Amniotic stem cell (primary cell): ENCODE results near the gene BAIAP2.

Experiments used
- DNase-seq: peaks from one replicate; lab custom pipeline; 2025; lab: John Stamatoyannopoulos, UW

BAIAP2 gene, protein sequence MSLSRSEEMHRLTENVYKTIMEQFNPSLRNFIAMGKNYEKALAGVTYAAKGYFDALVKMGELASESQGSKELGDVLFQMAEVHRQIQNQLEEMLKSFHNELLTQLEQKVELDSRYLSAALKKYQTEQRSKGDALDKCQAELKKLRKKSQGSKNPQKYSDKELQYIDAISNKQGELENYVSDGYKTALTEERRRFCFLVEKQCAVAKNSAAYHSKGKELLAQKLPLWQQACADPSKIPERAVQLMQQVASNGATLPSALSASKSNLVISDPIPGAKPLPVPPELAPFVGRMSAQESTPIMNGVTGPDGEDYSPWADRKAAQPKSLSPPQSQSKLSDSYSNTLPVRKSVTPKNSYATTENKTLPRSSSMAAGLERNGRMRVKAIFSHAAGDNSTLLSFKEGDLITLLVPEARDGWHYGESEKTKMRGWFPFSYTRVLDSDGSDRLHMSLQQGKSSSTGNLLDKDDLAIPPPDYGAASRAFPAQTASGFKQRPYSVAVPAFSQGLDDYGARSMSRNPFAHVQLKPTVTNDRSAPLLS

GRCh38 chr17:81034779-81035520 lies at the start of gene BAIAP2:
Gene BAIAP2, plus strand, starts transcription at chr17:81035151. Its CDS starts 104 bp downstream, at chr17:81035255.
- DNase-seq = peak; percentile 92

- DNase-seq = no peak
Measured at GRCh38 chr17:80986046-80986445, 48.9 kb upstream of the BAIAP2 start.

GRCh38 chr17:80986816-80987475 lies 48.0 kb upstream of the BAIAP2 start:
- DNase-seq = no peak

DNA sequence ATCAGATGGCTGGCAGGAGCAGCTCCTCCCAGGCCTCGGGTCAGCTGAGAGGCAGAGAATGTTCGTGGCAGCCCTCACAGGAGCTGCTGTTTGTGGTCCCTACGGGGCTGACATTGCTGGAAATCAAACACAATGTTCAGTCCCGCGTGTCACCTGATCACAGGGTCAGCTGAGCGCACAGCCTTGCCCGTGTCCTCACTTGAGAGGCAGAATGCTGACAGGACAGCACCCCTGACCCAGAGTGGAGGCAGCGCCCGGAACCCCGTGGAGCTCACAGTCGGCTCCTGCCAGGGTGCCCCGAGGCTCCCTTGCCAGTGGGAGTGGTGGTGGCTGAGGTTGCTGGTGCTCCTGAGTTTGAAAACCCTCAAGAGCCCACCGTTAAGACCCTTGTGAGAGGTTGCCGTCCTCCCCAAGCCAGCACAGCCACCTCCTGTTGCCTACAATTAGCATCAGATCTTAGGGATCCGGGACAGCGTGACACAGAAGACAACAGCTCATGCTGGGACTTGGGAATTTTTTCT lies 47.0 kb upstream of the BAIAP2 start:
- DNase-seq = no peak

DNA sequence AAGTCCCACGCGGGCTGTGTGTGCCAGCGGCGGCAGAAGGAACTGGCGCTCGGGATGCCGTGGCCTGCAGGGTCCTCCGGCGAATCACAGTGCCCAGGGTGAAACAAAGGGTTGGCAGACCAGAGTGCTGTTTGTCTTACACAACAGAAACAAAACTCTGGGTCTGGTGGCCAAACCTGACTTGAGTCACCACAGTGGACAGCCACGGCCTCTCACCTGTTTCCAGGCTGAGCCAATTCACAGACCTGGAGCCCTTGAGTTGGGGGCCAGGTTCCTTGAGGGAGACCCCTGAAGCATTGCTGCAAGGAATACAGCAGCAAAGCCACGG lies 45.4 kb upstream of the BAIAP2 start:
- no peak for DNase-seq

- DNase-seq = no peak
Measured at GRCh38 chr17:80990921-80991644, 43.9 kb upstream of the BAIAP2 start.

DNA sequence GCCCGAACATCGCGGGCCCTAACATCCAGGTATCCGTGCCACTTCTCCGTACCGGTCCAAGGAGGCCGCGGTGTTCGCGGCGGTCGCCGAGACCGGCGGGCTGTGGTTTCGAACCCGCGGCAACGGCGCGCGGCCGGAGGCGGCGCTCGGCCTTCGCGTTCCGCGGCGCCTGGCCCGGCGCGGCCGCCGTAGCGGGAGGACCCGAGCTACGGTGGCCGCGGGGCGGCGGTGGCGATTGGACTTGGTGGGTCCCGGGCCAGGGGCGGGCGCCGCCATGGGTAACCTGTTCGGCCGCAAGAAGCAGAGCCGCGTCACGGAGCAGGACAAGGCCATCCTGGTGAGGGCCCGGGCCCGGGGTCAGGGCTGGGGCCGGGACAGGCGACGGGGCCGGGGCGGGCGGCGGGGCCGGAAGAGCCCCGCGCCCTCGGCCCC lies 43.3 kb upstream of the BAIAP2 start, which contains the start of gene CHMP6:
Gene CHMP6 (plus strand): TSS at position 197 of the 432 bp plus-strand sequence. CDS start 78 bp downstream, at position 275.
- peak; percentile 21 for DNase-seq

DNA sequence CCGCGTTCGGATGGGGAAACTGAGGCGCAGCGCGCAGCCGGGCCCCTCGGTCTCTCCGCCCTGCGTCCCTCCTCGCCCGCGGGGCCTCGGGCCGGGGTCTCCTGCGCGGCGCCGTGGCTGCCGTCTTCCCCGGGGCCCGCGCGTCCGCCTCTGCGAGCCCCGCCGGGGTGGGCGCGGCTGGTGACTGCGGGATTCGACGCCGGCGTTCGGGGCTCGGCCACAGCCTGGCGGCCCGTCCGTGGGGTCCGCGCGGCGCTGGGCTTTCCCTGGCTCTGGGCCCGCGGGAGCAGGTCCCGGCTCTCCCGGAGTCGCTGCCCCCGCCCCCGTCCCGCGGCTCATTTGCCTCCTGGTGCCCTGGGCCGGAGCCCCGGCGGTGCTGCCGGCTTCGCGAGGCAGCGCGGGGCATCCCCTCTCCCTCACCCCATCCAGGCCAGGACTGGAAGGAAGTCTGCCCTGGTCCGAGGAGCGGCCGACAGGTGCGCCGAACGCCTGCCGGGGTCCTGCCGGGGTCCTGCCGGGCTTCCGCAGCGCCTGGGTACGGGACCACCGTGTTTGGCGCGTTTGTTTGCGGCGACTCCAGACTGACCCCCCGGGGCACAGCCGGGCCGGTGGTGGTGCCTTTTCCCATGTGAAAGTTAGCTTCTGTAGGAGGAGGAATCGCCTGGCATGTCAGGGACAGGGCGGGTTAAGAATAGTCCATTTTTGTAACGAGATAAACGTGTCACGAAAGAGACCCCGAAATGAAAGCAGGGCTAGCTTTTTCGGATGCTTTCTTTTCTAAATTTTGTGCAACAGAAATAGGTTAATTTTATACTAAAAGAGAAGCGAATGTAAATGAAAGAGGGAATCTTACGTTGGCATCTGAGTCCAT lies 42.6 kb upstream of the BAIAP2 start:
- DNase-seq = no peak

- DNase-seq = no peak
Measured at GRCh38 chr17:80992948-80993624, 41.9 kb upstream of the BAIAP2 start.

DNA sequence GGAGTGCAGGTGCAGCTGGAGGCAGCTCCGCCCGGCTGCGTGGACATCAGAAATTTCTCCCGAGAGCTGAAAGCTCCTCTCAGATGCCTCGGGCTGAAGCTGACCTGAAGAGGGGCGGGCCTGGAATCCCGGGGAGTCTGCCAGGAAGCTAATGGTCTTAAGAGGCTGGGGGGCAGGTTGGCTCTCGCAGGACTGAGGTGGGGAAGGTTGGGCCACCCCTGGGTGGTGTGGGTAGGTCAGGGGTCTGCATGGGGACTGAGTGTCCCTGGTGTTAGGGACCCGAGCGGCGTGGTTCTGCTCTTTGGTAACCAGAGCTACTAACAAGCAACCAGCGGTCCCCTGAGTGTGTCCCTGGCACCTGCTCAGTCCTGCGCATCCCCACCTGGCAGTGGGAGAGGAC lies 39.8 kb upstream of the BAIAP2 start:
- no peak for DNase-seq

- no peak for DNase-seq
Measured at GRCh38 chr17:80996422-80997305, 38.3 kb upstream of the BAIAP2 start.

GRCh38 chr17:80997424-80998117 lies 37.4 kb upstream of the BAIAP2 start:
- DNase-seq = no peak

DNA sequence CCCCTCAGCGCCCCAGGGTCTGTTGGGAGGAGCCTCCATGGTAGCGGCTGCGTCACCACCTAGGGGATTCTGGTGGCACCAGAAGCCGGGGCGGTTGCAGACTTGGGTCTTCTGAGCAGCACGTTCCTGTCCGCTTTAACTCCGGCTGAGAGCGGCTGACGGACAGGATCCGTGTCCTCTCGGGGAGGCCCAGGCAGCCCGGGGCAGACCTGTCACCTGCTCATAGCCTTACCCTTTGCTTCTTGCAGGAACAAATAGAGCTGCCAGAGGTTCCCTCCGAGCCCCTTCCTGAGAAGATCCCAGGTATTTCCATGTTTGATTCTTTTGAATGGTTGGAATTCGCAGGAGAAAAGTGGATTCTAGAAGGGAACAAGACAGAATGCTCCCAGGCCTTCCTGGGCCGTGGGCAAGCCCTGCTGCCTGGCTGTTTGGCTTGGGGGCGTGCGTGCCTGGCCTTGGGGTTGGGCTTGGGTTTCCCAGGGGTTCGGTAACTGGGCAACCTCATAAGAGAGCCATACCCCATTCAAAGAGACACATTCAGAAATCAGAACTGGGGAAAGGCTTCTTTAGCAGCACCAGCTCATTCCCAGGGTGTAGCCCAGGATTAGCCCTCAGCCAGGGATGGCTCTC lies 36.7 kb upstream of the BAIAP2 start:
- DNase-seq = no peak

GRCh38 chr17:80998748-80999535 lies 36.0 kb upstream of the BAIAP2 start:
- DNase-seq = no peak

DNA sequence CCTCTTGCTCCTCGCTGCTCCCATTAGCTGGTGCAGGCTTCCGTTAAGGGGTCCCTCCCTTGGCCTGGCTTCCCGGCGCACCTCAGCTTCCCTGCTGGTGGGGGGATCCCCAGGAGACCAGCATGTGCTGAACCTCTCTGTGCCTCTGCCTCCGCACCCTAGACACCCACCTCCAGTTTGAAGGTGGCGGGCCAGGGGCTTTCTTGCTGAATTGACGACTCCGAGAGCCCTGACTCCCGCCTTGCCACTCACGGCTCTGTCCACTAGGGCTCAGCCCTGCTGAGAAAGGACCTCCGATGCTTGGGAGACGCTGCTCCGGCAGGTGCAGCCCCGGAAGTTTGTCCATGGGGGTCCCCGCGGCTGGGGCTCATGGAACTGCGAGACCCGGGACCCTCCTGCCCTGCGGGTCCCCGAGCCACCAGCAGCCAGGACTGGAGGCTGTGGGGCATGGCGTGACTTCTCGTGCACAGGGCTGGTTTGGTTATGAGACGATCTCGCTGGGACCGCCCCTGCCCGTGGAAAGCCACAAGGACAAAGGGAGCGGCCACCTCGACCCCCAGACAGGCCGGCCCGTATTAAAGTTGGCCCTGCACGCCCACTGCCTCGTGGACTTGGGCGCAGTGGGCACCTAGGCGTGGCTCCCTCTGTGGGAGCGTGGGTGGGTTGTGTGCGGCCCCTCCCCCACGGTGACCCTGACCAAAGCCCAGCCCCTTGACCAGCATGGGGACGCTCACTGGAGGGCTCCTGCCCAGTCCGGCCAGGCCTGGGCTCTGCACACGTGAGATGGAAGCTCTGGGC lies 35.2 kb upstream of the BAIAP2 start:
- DNase-seq = no peak

GRCh38 chr17:81000334-81000630 lies 34.7 kb upstream of the BAIAP2 start:
- DNase-seq = no peak
